PFSK-1 (cell line): ENCODE results near the gene NEK11.

Experiments
- POLR2AphosphoS5 ChIP-seq: IDR thresholded peaks from 2 replicates; pipeline ENCODE4 v1.6.1; 2012; ENCODE audit warnings: low read depth, mild to moderate bottlenecking, control low read depth, low read length, moderate library complexity
- REST ChIP-seq, 2 experiments: IDR thresholded peaks; 2 replicates each; pipeline versions ENCODE4 v1.6.1 to v1.8.0; 2011 to 2012; ENCODE audit warnings: low read depth in 2 of 2, low read length in 2 of 2, control low read depth in 1 of 2, inconsistent platforms in 1 of 2, mild to moderate bottlenecking in 1 of 2, moderate library complexity in 1 of 2; ENCODE audit not compliant: insufficient read depth in 1 of 2
- SIN3A ChIP-seq: IDR thresholded peaks from 2 replicates; pipeline ENCODE4 v1.6.1; 2012; ENCODE audit warnings: mild to moderate bottlenecking, low read length, moderate library complexity, borderline replicate concordance; ENCODE audit not compliant: insufficient read depth
- TAF1 ChIP-seq: IDR thresholded peaks from 2 replicates; pipeline ENCODE4 v1.6.1; 2012; ENCODE audit warnings: low read length, control low read depth, borderline replicate concordance; ENCODE audit not compliant: insufficient read depth

GRCh38 chr3:131072845-131073244, 46.2 kb downstream of the NEK11 start:
- no peak for TF ChIP-seq REST (IDR thresholded peaks at IDR 0.05; ENCODE audit: insufficient read depth in 1 of 2, low read depth in 2 of 2, low read length in 2 of 2)
- TF ChIP-seq POLR2AphosphoS5, result no peak
- TF ChIP-seq SIN3A, result no peak
- no peak for TF ChIP-seq TAF1
